ENCODE data around the gene RSBN1.

GRCh38 chr1:113857776-113858175 lies 45.5 kb upstream of the RSBN1 start:
- TF ChIP-seq CTCF (conservative IDR thresholded peaks at IDR 0.05; ENCODE audit: low read depth in 2 of 2) (no peak), POLR2AphosphoS5 (IDR thresholded peaks at IDR 0.05; ENCODE audit: low read depth) (no peak), EZH2 (IDR thresholded peaks at IDR 0.05; ENCODE audit: low read depth, unreplicated experiment) (no peak), ZNF331 (CRISPR knock-in tag; IDR thresholded peaks at IDR 0.05; ENCODE audit: low read depth) (no peak), JUNB (IDR thresholded peaks at IDR 0.05; ENCODE audit: unreplicated experiment) (no peak), EZH2phosphoT487 (IDR thresholded peaks at IDR 0.05; ENCODE audit: unreplicated experiment) (no peak), REST (IDR thresholded peaks at IDR 0.05; ENCODE audit: unreplicated experiment) (no peak), ZNF114 (CRISPR knock-in tag; IDR thresholded peaks at IDR 0.05) (no peak), ETS1 (IDR thresholded peaks at IDR 0.05) (no peak), CREB1 (CRISPR knock-in tag; IDR thresholded peaks at IDR 0.05; ENCODE audit: low read depth) (no peak), NANOG (IDR thresholded peaks at IDR 0.05; ENCODE audit: borderline replicate concordance) (no peak)
